GM12878 (cell line): ENCODE data around the gene F12. TPM values are rescaled to one million over a fixed set of nuclear protein-coding genes. Genes with fewer than 3 reads are reported as not detected.

Source experiments
- ATF7 ChIP-seq: fragments of 450-650 bp; IDR thresholded peaks from 2 replicates; pipeline ENCODE4 v1.6.1; 2016; ENCODE audit warnings: low read depth, mild to moderate bottlenecking
- BHLHE40 ChIP-seq, 2 experiments: fragments of 450-650 bp in 1 of 2; IDR thresholded peaks; 2 replicates each; pipeline ENCODE4 v1.6.1; 2011 to 2017; ENCODE audit warnings: low read depth in 2 of 2, borderline replicate concordance in 1 of 2, improper control_type of control experiment in 1 of 2, low read length in 1 of 2, mild to moderate bottlenecking in 1 of 2
- EED ChIP-seq: sonication (generic); IDR thresholded peaks from 2 replicates; pipeline ENCODE4 v1.6.1; 2016; ENCODE audit warnings: antibody characterized with exemption, low read depth
- ESRRA ChIP-seq: IDR thresholded peaks from 2 replicates; pipeline ENCODE4 v1.6.1; 2012; ENCODE audit warnings: mild to moderate bottlenecking, low read length, improper control_type of control experiment
- FOS ChIP-seq: IDR thresholded peaks from 3 replicates; pipeline ENCODE4 v1.6.1; 2011; ENCODE audit warnings: borderline replicate concordance; ENCODE audit not compliant: insufficient read length; ENCODE audit errors: extremely low read depth
- IKZF1 ChIP-seq: fragments of 450-650 bp; conservative IDR thresholded peaks from 2 replicates; pipeline ENCODE4 v1.6.1; 2017; ENCODE audit warnings: antibody characterized with exemption, mild to moderate bottlenecking
- MTA2 ChIP-seq: fragments of 450-650 bp; IDR thresholded peaks from 2 replicates; pipeline ENCODE4 v1.6.1; 2016; ENCODE audit warnings: low read depth, mild to moderate bottlenecking, moderate library complexity
- NFIC ChIP-seq: IDR thresholded peaks from 2 replicates; pipeline ENCODE4 v1.6.1; 2012; ENCODE audit warnings: low read depth, mild to moderate bottlenecking, inconsistent platforms, low read length, moderate library complexity
- NR2F1 ChIP-seq: fragments of 450-650 bp; conservative IDR thresholded peaks from 2 replicates; pipeline ENCODE4 v1.6.1; 2017; ENCODE audit warnings: mild to moderate bottlenecking
- POLR2AphosphoS5 ChIP-seq: IDR thresholded peaks from 2 replicates; pipeline ENCODE4 v1.6.1; 2011; ENCODE audit warnings: mild to moderate bottlenecking, low read length, inconsistent platforms
- SPI1 ChIP-seq: IDR thresholded peaks from 2 replicates; pipeline ENCODE4 v1.6.1; 2011; ENCODE audit warnings: low read depth, mild to moderate bottlenecking, low read length, moderate library complexity, borderline replicate concordance; ENCODE audit not compliant: insufficient read depth
- ZNF217 ChIP-seq: fragments of 450-650 bp; IDR thresholded peaks from 2 replicates; pipeline ENCODE4 v1.6.1; 2017; ENCODE audit warnings: antibody characterized with exemption, mild to moderate bottlenecking
- ZNF384 ChIP-seq: IDR thresholded peaks from 2 replicates; pipeline ENCODE4 v1.6.1; 2012; ENCODE audit warnings: low read depth, mild to moderate bottlenecking, low read length, improper control_type of control experiment, borderline replicate concordance
- polyA plus RNA-seq, 11 experiments: library from polyadenylated mRNA; depleted of rRNA in 4 of 11; unstranded in 6 of 11; stranded (reverse) in 5 of 11; fragments of >200 nt; fragmentation: Nextera tagmentation in 4 of 11; fragmentation: Illumina TruSeq in 1 of 11; extraction: Ambion mirVana in 4 of 11; extraction: Trizol in 1 of 11; gene quantifications; 1 replicate in 1 of 11; 2 replicates in 10 of 11; pipeline versions ENCODE4 v1.2.1 to v1.2.3, GENCODE V29; 2011 to 2016; ENCODE audit warnings: inconsistent platforms in 2 of 11, missing spikeins in 2 of 11, low read depth in 1 of 11
- total RNA-seq, 4 experiments: library from RNA; depleted of rRNA in 3 of 4; stranded (reverse); fragments of >200 nt in 3 of 4; fragmentation: Illumina TruSeq in 1 of 4; extraction: Trizol in 1 of 4; gene quantifications; 2 replicates each; pipeline versions ENCODE4 v1.2.1 to v1.2.3, GENCODE V29; 2013 to 2021
- TF ChIP-seq, protein P1 (sequence below): fragments of 450-650 bp; IDR thresholded peaks from 2 replicates; pipeline ENCODE4 v1.6.1; 2017; ENCODE audit warnings: low read depth, mild to moderate bottlenecking, moderate library complexity
- TF ChIP-seq, protein P2 (sequence below): fragments of 450-650 bp; IDR thresholded peaks from 2 replicates; pipeline ENCODE4 v1.6.1; 2014; ENCODE audit warnings: mild to moderate bottlenecking
- TF ChIP-seq, protein P3 (sequence below): IDR thresholded peaks from 2 replicates; pipeline ENCODE4 v1.6.1; 2011; ENCODE audit warnings: mild to moderate bottlenecking, low read depth, low read length, moderate library complexity; ENCODE audit not compliant: insufficient replicate concordance
- TF ChIP-seq, protein P4 (sequence below): fragments of 450-650 bp; IDR thresholded peaks from 2 replicates; pipeline ENCODE4 v1.6.1; 2017; ENCODE audit warnings: mild to moderate bottlenecking, moderate library complexity
- TF ChIP-seq, protein P5 (sequence below): IDR thresholded peaks from 2 replicates; pipeline ENCODE4 v1.6.1; 2011; ENCODE audit warnings: borderline replicate concordance, low read depth, mild to moderate bottlenecking, moderate library complexity, low read length; ENCODE audit not compliant: insufficient read depth, poor library complexity, severe bottlenecking
- TF ChIP-seq, protein P6 (sequence below): fragments of 450-650 bp; IDR thresholded peaks from 2 replicates; pipeline ENCODE4 v1.6.1; 2017; ENCODE audit warnings: borderline replicate concordance

The F12 gene
- total and polyA plus RNA-seq, 10 of the 15 experiments (the other 5 are each of a cell fraction or from before 2014, with no cell fraction given), result 0.25 to 11.3 (median 5.5) TPM

DNA sequence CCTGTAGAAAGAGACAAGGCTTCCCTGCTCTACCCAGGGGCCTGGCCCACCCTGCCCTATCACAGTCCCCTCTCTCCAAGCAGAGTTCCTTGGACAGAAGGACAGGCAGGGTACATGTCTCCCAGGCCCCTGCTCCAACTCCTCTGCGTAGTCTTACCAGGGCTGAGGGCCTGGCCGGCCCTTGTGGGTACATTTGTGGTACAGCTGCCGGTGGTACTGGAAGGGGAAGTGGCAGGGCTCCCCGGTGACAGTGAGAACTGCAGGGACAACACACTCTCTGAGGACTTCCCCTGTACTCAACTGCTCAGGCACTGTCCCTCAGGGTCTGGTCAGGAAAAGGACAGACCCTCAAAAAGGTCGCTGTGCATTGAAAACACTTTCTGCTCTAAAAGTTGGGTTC lies 3.6 kb downstream of the F12 start (continued):
- TF ChIP-seq, protein P1, sequence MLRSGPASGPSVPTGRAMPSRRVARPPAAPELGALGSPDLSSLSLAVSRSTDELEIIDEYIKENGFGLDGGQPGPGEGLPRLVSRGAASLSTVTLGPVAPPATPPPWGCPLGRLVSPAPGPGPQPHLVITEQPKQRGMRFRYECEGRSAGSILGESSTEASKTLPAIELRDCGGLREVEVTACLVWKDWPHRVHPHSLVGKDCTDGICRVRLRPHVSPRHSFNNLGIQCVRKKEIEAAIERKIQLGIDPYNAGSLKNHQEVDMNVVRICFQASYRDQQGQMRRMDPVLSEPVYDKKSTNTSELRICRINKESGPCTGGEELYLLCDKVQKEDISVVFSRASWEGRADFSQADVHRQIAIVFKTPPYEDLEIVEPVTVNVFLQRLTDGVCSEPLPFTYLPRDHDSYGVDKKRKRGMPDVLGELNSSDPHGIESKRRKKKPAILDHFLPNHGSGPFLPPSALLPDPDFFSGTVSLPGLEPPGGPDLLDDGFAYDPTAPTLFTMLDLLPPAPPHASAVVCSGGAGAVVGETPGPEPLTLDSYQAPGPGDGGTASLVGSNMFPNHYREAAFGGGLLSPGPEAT, result no peak
- TF ChIP-seq, protein P2, sequence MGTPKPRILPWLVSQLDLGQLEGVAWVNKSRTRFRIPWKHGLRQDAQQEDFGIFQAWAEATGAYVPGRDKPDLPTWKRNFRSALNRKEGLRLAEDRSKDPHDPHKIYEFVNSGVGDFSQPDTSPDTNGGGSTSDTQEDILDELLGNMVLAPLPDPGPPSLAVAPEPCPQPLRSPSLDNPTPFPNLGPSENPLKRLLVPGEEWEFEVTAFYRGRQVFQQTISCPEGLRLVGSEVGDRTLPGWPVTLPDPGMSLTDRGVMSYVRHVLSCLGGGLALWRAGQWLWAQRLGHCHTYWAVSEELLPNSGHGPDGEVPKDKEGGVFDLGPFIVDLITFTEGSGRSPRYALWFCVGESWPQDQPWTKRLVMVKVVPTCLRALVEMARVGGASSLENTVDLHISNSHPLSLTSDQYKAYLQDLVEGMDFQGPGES, result no peak
- TF ChIP-seq, protein P3, sequence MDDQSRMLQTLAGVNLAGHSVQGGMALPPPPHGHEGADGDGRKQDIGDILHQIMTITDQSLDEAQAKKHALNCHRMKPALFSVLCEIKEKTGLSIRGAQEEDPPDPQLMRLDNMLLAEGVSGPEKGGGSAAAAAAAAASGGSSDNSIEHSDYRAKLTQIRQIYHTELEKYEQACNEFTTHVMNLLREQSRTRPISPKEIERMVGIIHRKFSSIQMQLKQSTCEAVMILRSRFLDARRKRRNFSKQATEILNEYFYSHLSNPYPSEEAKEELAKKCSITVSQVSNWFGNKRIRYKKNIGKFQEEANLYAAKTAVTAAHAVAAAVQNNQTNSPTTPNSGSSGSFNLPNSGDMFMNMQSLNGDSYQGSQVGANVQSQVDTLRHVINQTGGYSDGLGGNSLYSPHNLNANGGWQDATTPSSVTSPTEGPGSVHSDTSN, result no peak
- TF ChIP-seq POLR2AphosphoS5 (no peak), NFIC (no peak), NR2F1 (no peak; the same call in 1 of the 2 replicates), ATF7 (no peak), IKZF1 (peak; percentile 47), ZNF217 (no peak), BHLHE40 (IDR thresholded peaks at IDR 0.05; ENCODE audit: borderline replicate concordance in 1 of 2, low read depth in 2 of 2, low read length in 1 of 2) (peak in 1 of 2 experiments; percentile 28; a peak in 1 of 4 replicates), MTA2 (peak; percentile 33; the same call in 1 of the 2 replicates), FOS (no peak), ZNF384 (no peak), SPI1 (peak; percentile 73; the same call in 1 of the 2 replicates), EED (no peak), ESRRA (no peak)
- TF ChIP-seq, protein P4, sequence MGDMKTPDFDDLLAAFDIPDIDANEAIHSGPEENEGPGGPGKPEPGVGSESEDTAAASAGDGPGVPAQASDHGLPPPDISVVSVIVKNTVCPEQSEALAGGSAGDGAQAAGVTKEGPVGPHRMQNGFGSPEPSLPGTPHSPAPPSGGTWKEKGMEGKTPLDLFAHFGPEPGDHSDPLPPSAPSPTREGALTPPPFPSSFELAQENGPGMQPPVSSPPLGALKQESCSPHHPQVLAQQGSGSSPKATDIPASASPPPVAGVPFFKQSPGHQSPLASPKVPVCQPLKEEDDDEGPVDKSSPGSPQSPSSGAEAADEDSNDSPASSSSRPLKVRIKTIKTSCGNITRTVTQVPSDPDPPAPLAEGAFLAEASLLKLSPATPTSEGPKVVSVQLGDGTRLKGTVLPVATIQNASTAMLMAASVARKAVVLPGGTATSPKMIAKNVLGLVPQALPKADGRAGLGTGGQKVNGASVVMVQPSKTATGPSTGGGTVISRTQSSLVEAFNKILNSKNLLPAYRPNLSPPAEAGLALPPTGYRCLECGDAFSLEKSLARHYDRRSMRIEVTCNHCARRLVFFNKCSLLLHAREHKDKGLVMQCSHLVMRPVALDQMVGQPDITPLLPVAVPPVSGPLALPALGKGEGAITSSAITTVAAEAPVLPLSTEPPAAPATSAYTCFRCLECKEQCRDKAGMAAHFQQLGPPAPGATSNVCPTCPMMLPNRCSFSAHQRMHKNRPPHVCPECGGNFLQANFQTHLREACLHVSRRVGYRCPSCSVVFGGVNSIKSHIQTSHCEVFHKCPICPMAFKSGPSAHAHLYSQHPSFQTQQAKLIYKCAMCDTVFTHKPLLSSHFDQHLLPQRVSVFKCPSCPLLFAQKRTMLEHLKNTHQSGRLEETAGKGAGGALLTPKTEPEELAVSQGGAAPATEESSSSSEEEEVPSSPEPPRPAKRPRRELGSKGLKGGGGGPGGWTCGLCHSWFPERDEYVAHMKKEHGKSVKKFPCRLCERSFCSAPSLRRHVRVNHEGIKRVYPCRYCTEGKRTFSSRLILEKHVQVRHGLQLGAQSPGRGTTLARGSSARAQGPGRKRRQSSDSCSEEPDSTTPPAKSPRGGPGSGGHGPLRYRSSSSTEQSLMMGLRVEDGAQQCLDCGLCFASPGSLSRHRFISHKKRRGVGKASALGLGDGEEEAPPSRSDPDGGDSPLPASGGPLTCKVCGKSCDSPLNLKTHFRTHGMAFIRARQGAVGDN, result peak; percentile 27; the same call in 1 of the 2 replicates
- TF ChIP-seq, protein P5, sequence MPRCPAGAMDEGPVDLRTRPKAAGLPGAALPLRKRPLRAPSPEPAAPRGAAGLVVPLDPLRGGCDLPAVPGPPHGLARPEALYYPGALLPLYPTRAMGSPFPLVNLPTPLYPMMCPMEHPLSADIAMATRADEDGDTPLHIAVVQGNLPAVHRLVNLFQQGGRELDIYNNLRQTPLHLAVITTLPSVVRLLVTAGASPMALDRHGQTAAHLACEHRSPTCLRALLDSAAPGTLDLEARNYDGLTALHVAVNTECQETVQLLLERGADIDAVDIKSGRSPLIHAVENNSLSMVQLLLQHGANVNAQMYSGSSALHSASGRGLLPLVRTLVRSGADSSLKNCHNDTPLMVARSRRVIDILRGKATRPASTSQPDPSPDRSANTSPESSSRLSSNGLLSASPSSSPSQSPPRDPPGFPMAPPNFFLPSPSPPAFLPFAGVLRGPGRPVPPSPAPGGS, result no peak
- TF ChIP-seq, protein P6, sequence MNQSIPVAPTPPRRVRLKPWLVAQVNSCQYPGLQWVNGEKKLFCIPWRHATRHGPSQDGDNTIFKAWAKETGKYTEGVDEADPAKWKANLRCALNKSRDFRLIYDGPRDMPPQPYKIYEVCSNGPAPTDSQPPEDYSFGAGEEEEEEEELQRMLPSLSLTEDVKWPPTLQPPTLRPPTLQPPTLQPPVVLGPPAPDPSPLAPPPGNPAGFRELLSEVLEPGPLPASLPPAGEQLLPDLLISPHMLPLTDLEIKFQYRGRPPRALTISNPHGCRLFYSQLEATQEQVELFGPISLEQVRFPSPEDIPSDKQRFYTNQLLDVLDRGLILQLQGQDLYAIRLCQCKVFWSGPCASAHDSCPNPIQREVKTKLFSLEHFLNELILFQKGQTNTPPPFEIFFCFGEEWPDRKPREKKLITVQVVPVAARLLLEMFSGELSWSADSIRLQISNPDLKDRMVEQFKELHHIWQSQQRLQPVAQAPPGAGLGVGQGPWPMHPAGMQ, result no peak
